IPS-11a (cell line): ENCODE results near the gene SYNDIG1.

Source experiments
- H3K4me3 ChIP-seq: one replicate; pipeline ENCODE4 v1.5.1; 2013; ENCODE audit warnings: low read depth, low read length, control low read depth

The SYNDIG1 gene

GRCh38 chr20:24627926-24628325 lies 158.5 kb downstream of the SYNDIG1 start:
- H3K4me3 ChIP-seq = no peak overlapping the region

- no peak overlapping the region for H3K4me3 ChIP-seq
Measured at GRCh38 chr20:24628985-24629384, 159.6 kb downstream of the SYNDIG1 start.

- H3K4me3 ChIP-seq = no peak overlapping the region
Measured at GRCh38 chr20:24629668-24630067, 160.2 kb downstream of the SYNDIG1 start.

- no peak overlapping the region for H3K4me3 ChIP-seq
Measured at GRCh38 chr20:24630486-24631172, 161.2 kb downstream of the SYNDIG1 start.

- no peak overlapping the region for H3K4me3 ChIP-seq
Measured at GRCh38 chr20:24631173-24631505, 161.7 kb downstream of the SYNDIG1 start.

GRCh38 chr20:24632581-24632980 lies 163.2 kb downstream of the SYNDIG1 start:
- no peak overlapping the region for H3K4me3 ChIP-seq

GRCh38 chr20:24633026-24633425 lies 163.6 kb downstream of the SYNDIG1 start:
- no peak overlapping the region for H3K4me3 ChIP-seq

- H3K4me3 ChIP-seq = no peak overlapping the region
Measured at GRCh38 chr20:24633521-24633920, 164.1 kb downstream of the SYNDIG1 start.

GRCh38 chr20:24634855-24635254 lies 165.4 kb downstream of the SYNDIG1 start:
- H3K4me3 ChIP-seq = no peak overlapping the region

- H3K4me3 ChIP-seq = no peak overlapping the region
Measured at GRCh38 chr20:24636626-24637025, 167.2 kb downstream of the SYNDIG1 start.

- H3K4me3 ChIP-seq = no peak overlapping the region
Measured at GRCh38 chr20:24637087-24637486, 167.7 kb downstream of the SYNDIG1 start.

- H3K4me3 ChIP-seq = no peak overlapping the region
Measured at GRCh38 chr20:24637941-24638340, 168.5 kb downstream of the SYNDIG1 start.

- no peak overlapping the region for H3K4me3 ChIP-seq
Measured at GRCh38 chr20:24638591-24639548, 169.4 kb downstream of the SYNDIG1 start.

GRCh38 chr20:24640276-24640675 lies 170.8 kb downstream of the SYNDIG1 start:
- H3K4me3 ChIP-seq = no peak overlapping the region

- H3K4me3 ChIP-seq = no peak overlapping the region
Measured at GRCh38 chr20:24640686-24641085, 171.3 kb downstream of the SYNDIG1 start.

GRCh38 chr20:24643731-24644626 lies 174.6 kb downstream of the SYNDIG1 start:
- no peak overlapping the region for H3K4me3 ChIP-seq

- no peak overlapping the region for H3K4me3 ChIP-seq
Measured at GRCh38 chr20:24646321-24646720, 176.9 kb downstream of the SYNDIG1 start.

- no peak overlapping the region for H3K4me3 ChIP-seq
Measured at GRCh38 chr20:24647713-24648112, 178.3 kb downstream of the SYNDIG1 start.

- no peak overlapping the region for H3K4me3 ChIP-seq
Measured at GRCh38 chr20:24648481-24648880, 179.1 kb downstream of the SYNDIG1 start.

GRCh38 chr20:24648919-24649318 lies 179.5 kb downstream of the SYNDIG1 start:
- H3K4me3 ChIP-seq = no peak overlapping the region
